Activated B cell treated with CpG ODN at 0.5 μM for 24 hours (primary cell): ENCODE data around the gene KCNIP1. TPM values are rescaled to one million over a fixed set of nuclear protein-coding genes. Genes with fewer than 3 reads are reported as not detected.

Source experiments
- ATAC-seq: fragments of 200-7000 bp; cut with Tn5 transposase; one replicate; pipeline ENCODE4 v1.10.0; 2021; ENCODE audit warnings: low read depth, mild to moderate bottlenecking, moderate library complexity
- CTCF ChIA-PET: fragments of 350-600 bp; sonication (Branson Sonifier 250); formaldehyde crosslinking; loops from one replicate; lab custom pipeline; 2021; ENCODE audit warnings: antibody characterized with exemption; lab: Charles Lee
- POLR2A ChIA-PET: fragments of 350-600 bp; sonication (Branson Sonifier 250); formaldehyde crosslinking; loops from one replicate; lab custom pipeline; 2021; ENCODE audit warnings: antibody characterized with exemption; lab: Charles Lee
- DNase-seq: peaks from one replicate; pipeline ENCODE4 v3.0.0; 2022
- H3K27ac Mint-ChIP-seq: one replicate; pipeline ENCODE4 v1.8.0; 2020; ENCODE audit warnings: mixed read lengths
- H3K27me3 Mint-ChIP-seq: one replicate; pipeline ENCODE4 v1.8.0; 2021; ENCODE audit warnings: mixed read lengths
- H3K36me3 Mint-ChIP-seq: one replicate; pipeline ENCODE4 v1.8.0; 2021; ENCODE audit warnings: low read depth, mixed read lengths
- H3K4me1 Mint-ChIP-seq: one replicate; pipeline ENCODE4 v1.8.0; 2021; ENCODE audit warnings: mixed read lengths
- H3K4me3 Mint-ChIP-seq: one replicate; pipeline ENCODE4 v1.8.0; 2020; ENCODE audit warnings: mild to moderate bottlenecking, mixed read lengths
- H3K9me3 Mint-ChIP-seq: one replicate; pipeline ENCODE4 v1.8.0; 2020; ENCODE audit warnings: mixed read lengths
- CTCF ChIP-seq: fragments of 200-600 bp; IDR thresholded peaks from one replicate; pipeline ENCODE4 v1.8.0; 2022; ENCODE audit warnings: antibody characterized with exemption, mild to moderate bottlenecking
- intact Hi-C: fragments of 100-400 bp; cut with micrococcal nuclease; formaldehyde crosslinking; loops from one replicate; pipeline ENCODE4 v1.15.1; 2024
- total RNA-seq: library from RNA; stranded (reverse); gene quantifications from 2 replicates; pipeline ENCODE4 v1.2.3, GENCODE V29; 2022

Gene KCNIP1
- total RNA-seq, 1 donor from 2014 or later, result not detected

DNA sequence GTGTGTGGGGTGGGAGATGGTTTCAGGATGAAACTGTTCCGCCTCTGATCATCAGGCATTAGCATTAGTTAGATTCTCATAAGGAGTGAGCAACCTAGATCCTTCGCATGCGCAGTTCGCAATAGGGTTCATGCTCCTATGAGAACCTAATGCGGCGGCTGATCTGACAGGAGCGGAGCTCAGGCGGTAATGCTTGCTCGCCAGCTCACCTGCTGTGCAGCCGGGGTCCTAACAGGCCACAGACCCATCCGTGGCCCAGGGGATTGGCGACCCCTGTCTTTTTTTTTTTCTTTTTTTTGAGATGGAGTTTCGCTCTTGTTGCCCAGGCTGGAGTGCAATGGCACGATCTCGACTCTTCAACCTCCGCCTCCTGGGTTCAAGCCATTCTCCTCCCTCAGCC lies 119.1 kb downstream of the KCNIP1 start:
- H3K9me3 Mint-ChIP-seq, result no peaks in the 10 kb centered on the region
- no peak for TF ChIP-seq CTCF
- ChIA-PET POLR2A (no interaction called here), CTCF (no interaction called here)
- no peak overlapping the region for H3K27ac Mint-ChIP-seq
- no peaks in the 10 kb centered on the region for H3K36me3 Mint-ChIP-seq
- intact Hi-C loops, result no loop called here
- peaks cover 6% of the 10 kb centered on the region for H3K27me3 Mint-ChIP-seq
- no peak for ATAC-seq
- H3K4me3 Mint-ChIP-seq, result no peak overlapping the region
- H3K4me1 Mint-ChIP-seq, result no peaks in the 10 kb centered on the region
- DNase-seq, result no peak

DNA sequence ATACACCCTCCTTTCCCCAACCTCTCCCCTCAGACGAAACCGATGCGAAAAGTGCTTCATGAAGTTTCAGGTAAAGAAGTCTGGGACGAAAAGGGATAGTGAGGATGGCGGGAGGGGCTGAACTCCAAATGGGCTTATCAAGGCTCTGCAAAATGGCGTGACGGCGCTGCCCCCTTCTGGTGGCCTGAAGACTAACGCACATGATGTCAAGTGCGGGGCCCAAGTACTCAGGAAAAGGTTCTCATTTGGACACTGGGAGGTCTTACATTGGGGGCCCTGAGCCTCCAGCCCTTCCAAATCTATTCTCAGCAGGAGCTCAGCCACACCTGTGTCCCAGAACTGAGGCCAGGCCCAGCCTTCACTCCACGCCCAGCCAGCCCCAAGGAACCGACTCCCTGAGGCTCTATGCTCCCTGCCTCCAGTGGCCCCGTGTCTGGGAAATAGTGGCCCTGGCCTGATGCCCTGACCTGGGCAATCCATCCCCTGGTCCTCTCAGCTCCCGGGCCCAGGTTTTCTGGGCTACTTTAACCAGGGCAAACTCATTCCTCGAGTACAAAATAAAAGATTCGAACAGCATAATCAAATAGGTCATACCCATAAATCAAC lies 119.9 kb downstream of the KCNIP1 start:
- Mint-ChIP-seq H3K4me1 (no peaks in the 10 kb centered on the region), H3K36me3 (no peaks in the 10 kb centered on the region), H3K9me3 (no peaks in the 10 kb centered on the region), H3K27ac (no peak overlapping the region), H3K27me3 (peaks cover 6% of the 10 kb centered on the region), H3K4me3 (no peak overlapping the region)
- DNase-seq (no peak), ATAC-seq (no peak)
- TF ChIP-seq CTCF, result no peak
- ChIA-PET POLR2A (no interaction called here), CTCF (no interaction called here)
- intact Hi-C loops, result no loop called here

DNA sequence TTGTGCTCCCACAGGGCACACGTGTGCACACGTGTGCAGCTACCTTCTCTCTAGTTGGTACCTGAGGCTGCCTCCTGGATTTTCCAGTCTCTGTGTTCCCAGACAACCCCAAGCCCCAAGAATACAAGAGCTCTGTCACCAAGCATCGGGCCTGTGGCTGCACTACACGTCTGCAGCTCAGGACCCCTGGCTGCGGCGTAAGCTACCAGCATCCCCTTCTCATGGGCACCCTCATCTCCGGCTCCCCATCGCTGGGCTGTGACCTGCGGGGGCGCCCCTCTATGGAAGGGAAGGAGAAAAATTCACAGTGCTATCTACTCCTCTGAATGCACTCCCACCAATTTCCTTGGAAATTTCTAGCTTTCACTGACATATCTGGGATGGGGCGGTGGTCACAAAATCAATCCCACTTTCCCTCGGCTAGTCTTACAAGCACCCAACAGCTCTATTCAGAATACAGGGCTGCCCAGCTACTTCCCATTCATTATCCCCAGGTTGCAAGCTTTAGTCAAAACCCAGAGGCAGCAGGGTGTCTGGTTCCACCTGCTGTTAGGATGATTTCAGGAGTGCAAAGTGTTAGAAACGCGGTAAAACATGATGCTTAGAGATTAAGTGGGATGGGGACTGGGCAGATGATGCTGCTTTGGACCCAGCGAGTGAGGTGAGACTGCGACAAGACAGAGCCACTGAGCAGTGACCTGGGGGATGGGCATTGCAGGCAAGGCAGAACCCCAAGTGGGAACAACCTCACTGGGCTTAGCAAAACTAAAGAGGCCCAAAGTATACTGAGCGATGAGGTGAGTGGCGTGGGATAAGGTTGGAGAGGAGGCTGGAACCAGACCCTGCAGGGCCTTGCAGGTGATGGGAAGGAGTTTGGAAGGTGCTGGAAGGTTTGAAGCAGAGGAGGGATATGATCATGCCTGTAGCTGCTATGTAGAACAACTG lies 121.7 kb downstream of the KCNIP1 start:
- no peak for TF ChIP-seq CTCF
- Mint-ChIP-seq H3K27ac (no peak overlapping the region), H3K36me3 (no peaks in the 10 kb centered on the region), H3K4me3 (no peak overlapping the region), H3K9me3 (no peaks in the 10 kb centered on the region), H3K4me1 (no peaks in the 10 kb centered on the region), H3K27me3 (peaks cover 6% of the 10 kb centered on the region)
- ATAC-seq, result no peak
- ChIA-PET CTCF (no interaction called here), POLR2A (no interaction called here)
- intact Hi-C loops, result no loop called here
- no peak for DNase-seq

GRCh38 chr5:170626507-170627150 lies 122.8 kb downstream of the KCNIP1 start:
- TF ChIP-seq CTCF, result no peak
- no peak overlapping the region for H3K4me3 Mint-ChIP-seq

GRCh38 chr5:170627271-170627670 lies 123.5 kb downstream of the KCNIP1 start:
- intact Hi-C loops, result no loop called here
- no peaks in the 10 kb centered on the region for H3K36me3 Mint-ChIP-seq
- no peak overlapping the region for H3K4me3 Mint-ChIP-seq
- ChIA-PET CTCF (no interaction called here), POLR2A (no interaction called here)
- H3K9me3 Mint-ChIP-seq, result no peaks in the 10 kb centered on the region
- H3K4me1 Mint-ChIP-seq, result no peaks in the 10 kb centered on the region
- H3K27me3 Mint-ChIP-seq, result peaks cover 6% of the 10 kb centered on the region
- DNase-seq (no peak), ATAC-seq (no peak)
- no peak for TF ChIP-seq CTCF
- H3K27ac Mint-ChIP-seq, result no peak overlapping the region

More at GRCh38 chr5:170626507-170627150, 122.8 kb downstream of the KCNIP1 start:
- peaks cover 6% of the 10 kb centered on the region for H3K27me3 Mint-ChIP-seq
- ChIA-PET CTCF (no interaction called here), POLR2A (no interaction called here)
- no peak overlapping the region for H3K27ac Mint-ChIP-seq
- no peaks in the 10 kb centered on the region for H3K36me3 Mint-ChIP-seq
- no peaks in the 10 kb centered on the region for H3K4me1 Mint-ChIP-seq
- ATAC-seq, result no peak
- intact Hi-C loops, result no loop called here
- no peak for DNase-seq
- H3K9me3 Mint-ChIP-seq, result no peaks in the 10 kb centered on the region
